HEK293T (cell line): ENCODE measurements around the gene PAN2.
"Not testable (repeated sequence)": the region's sequence is repeated elsewhere in the genome, so short reads cannot be mapped to it uniquely, and the experiment has no call there.

Experiments
- CTBP1 ChIP-seq: fragments of 450-650 bp; IDR thresholded peaks from 2 replicates; pipeline ENCODE4 v1.6.1; 2016; ENCODE audit warnings: borderline replicate concordance
- FOXK2 ChIP-seq: fragments of 450-650 bp; IDR thresholded peaks from 2 replicates; pipeline ENCODE4 v1.6.1; 2016; ENCODE audit warnings: mild to moderate bottlenecking
- HDGF ChIP-seq: fragments of 450-650 bp; IDR thresholded peaks from 2 replicates; pipeline ENCODE4 v1.6.1; 2017; ENCODE audit warnings: antibody characterized with exemption, borderline replicate concordance
- SP1 ChIP-seq: fragments of 450-650 bp; IDR thresholded peaks from 2 replicates; pipeline ENCODE4 v1.6.1; 2017
- TARDBP ChIP-seq: fragments of 450-650 bp; IDR thresholded peaks from 2 replicates; pipeline ENCODE4 v1.6.1; 2016
- ZNF384 ChIP-seq: fragments of 450-650 bp; IDR thresholded peaks from 2 replicates; pipeline ENCODE4 v1.6.1; 2016

- not testable (repeated sequence) for TF ChIP-seq FOXK2, SP1, ZNF384, TARDBP, HDGF, CTBP1
These were observed 1.7 kb upstream of the PAN2 start for GRCh38 chr12:56335527-56335926.
